H1 (cell line): ENCODE results near the gene RAD51D.

Source experiments
- CEBPB ChIP-seq: IDR thresholded peaks from 2 replicates; pipeline ENCODE4 v1.6.1; 2012; ENCODE audit warnings: low read depth, low read length
- CTCF ChIP-seq, 3 experiments: IDR thresholded peaks; 1 replicate in 2 of 3; 2 replicates in 1 of 3; pipeline versions ENCODE4 v1.5.1 to v1.6.1; 2011; ENCODE audit warnings: low read length in 3 of 3, mild to moderate bottlenecking in 3 of 3, inconsistent platforms in 2 of 3, low read depth in 1 of 3, moderate library complexity in 1 of 3; ENCODE audit not compliant: insufficient read depth in 1 of 3; ENCODE audit errors: control extremely low read depth in 1 of 3
- EP300 ChIP-seq, 2 experiments: IDR thresholded peaks; 1 replicate in 1 of 2; 2 replicates in 1 of 2; pipeline ENCODE4 v1.6.1; 2011 to 2012; ENCODE audit warnings: low read depth in 2 of 2, low read length in 2 of 2, mild to moderate bottlenecking in 2 of 2, borderline replicate concordance in 1 of 2, inconsistent platforms in 1 of 2, moderate library complexity in 1 of 2
- EZH2 ChIP-seq: fragments of 200-600 bp; sonication (generic); IDR thresholded peaks from 2 replicates; pipeline ENCODE4 v1.7.1; 2012; ENCODE audit warnings: low read depth, mild to moderate bottlenecking, moderate library complexity, low read length, inconsistent platforms; ENCODE audit not compliant: severe bottlenecking
- GTF2F1 ChIP-seq: IDR thresholded peaks from 2 replicates; pipeline ENCODE4 v1.6.1; 2012; ENCODE audit warnings: low read depth, low read length, improper control_type of control experiment, borderline replicate concordance
- HDAC2 ChIP-seq, 2 experiments: fragments of 300-600 bp in 1 of 2; sonication (generic) in 1 of 2; IDR thresholded peaks; 2 replicates each; pipeline ENCODE4 v1.6.1; 2011 to 2012; ENCODE audit warnings: low read depth in 2 of 2, low read length in 2 of 2, mild to moderate bottlenecking in 2 of 2, moderate library complexity in 2 of 2, borderline replicate concordance in 1 of 2, inconsistent platforms in 1 of 2
- KDM1A ChIP-seq: fragments of 200-600, 300-600 bp; sonication (generic); IDR thresholded peaks from 2 replicates; pipeline ENCODE4 v1.7.1; 2016; ENCODE audit warnings: mild to moderate bottlenecking, low read length, borderline replicate concordance
- POLR2A ChIP-seq, 2 experiments: IDR thresholded peaks; 1 replicate in 1 of 2; 2 replicates in 1 of 2; pipeline ENCODE4 v1.6.1; 2011; ENCODE audit warnings: low read depth in 2 of 2, low read length in 2 of 2, mild to moderate bottlenecking in 2 of 2; ENCODE audit errors: control extremely low read depth in 1 of 2
- POLR2AphosphoS5 ChIP-seq: IDR thresholded peaks from 2 replicates; pipeline ENCODE4 v1.6.1; 2011; ENCODE audit warnings: low read depth, low read length
- RAD21 ChIP-seq, 2 experiments: IDR thresholded peaks in 1 of 2; conservative IDR thresholded peaks in 1 of 2; 2 replicates each; pipeline ENCODE4 v1.6.1; 2011; ENCODE audit warnings: low read depth in 2 of 2, low read length in 2 of 2, improper control_type of control experiment in 1 of 2, inconsistent platforms in 1 of 2, mild to moderate bottlenecking in 1 of 2, moderate library complexity in 1 of 2
- RBBP5 ChIP-seq: IDR thresholded peaks from 2 replicates; pipeline ENCODE4 v1.7.1; 2012; ENCODE audit warnings: low read depth, mild to moderate bottlenecking, inconsistent platforms, low read length, moderate library complexity, borderline replicate concordance
- RFX5 ChIP-seq: IDR thresholded peaks from 2 replicates; pipeline ENCODE4 v1.6.1; 2011; ENCODE audit warnings: low read depth, low read length, improper control_type of control experiment, borderline replicate concordance
- RXRA ChIP-seq: IDR thresholded peaks from 2 replicates; pipeline ENCODE4 v1.6.1; 2011; ENCODE audit warnings: low read depth, mild to moderate bottlenecking, low read length, moderate library complexity; ENCODE audit not compliant: insufficient read depth
- SAP30 ChIP-seq: fragments of 300-600 bp; sonication (generic); IDR thresholded peaks from 2 replicates; pipeline ENCODE4 v1.7.1; 2012; ENCODE audit warnings: low read length, moderate library complexity, mild to moderate bottlenecking, inconsistent platforms; ENCODE audit not compliant: insufficient read depth, insufficient replicate concordance

GRCh38 chr17:35086931-35087573, 32.6 kb downstream of the RAD51D start:
- TF ChIP-seq POLR2A (IDR thresholded peaks at IDR 0.05; ENCODE audit: control extremely low read depth in 1 of 2, low read depth in 2 of 2, low read length in 2 of 2) = no peak
- TF ChIP-seq EP300 (IDR thresholded peaks at IDR 0.05; ENCODE audit: borderline replicate concordance in 1 of 2, low read depth in 2 of 2, low read length in 2 of 2) = no peak
- no peak for TF ChIP-seq CEBPB
- no peak for TF ChIP-seq RBBP5
- no peak for TF ChIP-seq EZH2
- no peak for TF ChIP-seq RXRA
- no peak for TF ChIP-seq RAD21 (IDR thresholded peaks at IDR 0.05 in 1 of 2, conservative IDR thresholded peaks at IDR 0.05 in 1 of 2; ENCODE audit: low read depth in 2 of 2, low read length in 2 of 2)
- no peak for TF ChIP-seq POLR2AphosphoS5
- TF ChIP-seq KDM1A = no peak
- no peak for TF ChIP-seq SAP30
- TF ChIP-seq RFX5 = no peak
- TF ChIP-seq CTCF (IDR thresholded peaks at IDR 0.05; ENCODE audit: control extremely low read depth in 1 of 3, insufficient read depth in 1 of 3, low read depth in 1 of 3, low read length in 3 of 3) = no peak
- no peak for TF ChIP-seq GTF2F1
- no peak for TF ChIP-seq HDAC2 (IDR thresholded peaks at IDR 0.05; ENCODE audit: borderline replicate concordance in 1 of 2, low read depth in 2 of 2, low read length in 2 of 2)
